T-cell (primary cell): ENCODE measurements around the gene PRICKLE2. TPM values are rescaled to one million over a fixed set of nuclear protein-coding genes. Genes with fewer than 3 reads are reported as not detected.

Experiments
- ATAC-seq, 4 experiments: fragments of 200-7000 bp in 3 of 4; fragments of 150-1000 bp in 1 of 4; cut with Tn5 transposase; replicated peaks in 1 of 4; 1 replicate in 3 of 4; 2 replicates in 1 of 4; pipeline ENCODE4 v1.10.0; 2021; ENCODE audit warnings: moderate library complexity in 3 of 4, mild to moderate bottlenecking in 2 of 4, moderate number of reproducible peaks in 1 of 4
- CTCF ChIA-PET, 2 donors: fragments of 300-600 bp; sonication (Branson Sonifier 250); formaldehyde crosslinking; loops; one replicate each; lab custom pipeline; 2022; ENCODE audit warnings: antibody characterized with exemption in 2 of 2; lab: Charles Lee
- POLR2A ChIA-PET, 2 donors: fragments of 300-600 bp; sonication (Branson Sonifier 250); formaldehyde crosslinking; loops; one replicate each; lab custom pipeline; 2022; ENCODE audit warnings: antibody characterized with exemption in 2 of 2; lab: Charles Lee
- DNase-seq, 35 experiments: peaks; one replicate each; pipeline versions ENCODE4 v3.0.0 to v3.0.0-alpha.2; 2013 to 2023
- H3K27ac ChIP-seq: one replicate; pipeline ENCODE4 v1.5.1; 2013; ENCODE audit warnings: low read length
- H3K27me3 ChIP-seq, 2 experiments: replicated peaks in 1 of 2; 1 replicate in 1 of 2; 2 replicates in 1 of 2; pipeline versions ENCODE4 v1.6.1 to v1.7.0; 2013; ENCODE audit warnings: low read length in 1 of 2, mixed read lengths in 1 of 2; ENCODE audit not compliant: control insufficient read depth in 2 of 2, insufficient read depth in 2 of 2; ENCODE audit errors: extremely low read depth in 1 of 2
- H3K36me3 ChIP-seq, 2 donors: 1 replicate in 1 of 2; 2 replicates in 1 of 2; pipeline versions ENCODE4 v1.6.1 to v1.7.0; 2013; ENCODE audit warnings: low read length in 1 of 2; ENCODE audit not compliant: control insufficient read depth in 2 of 2, insufficient read depth in 1 of 2; ENCODE audit errors: extremely low read depth in 1 of 2
- H3K4me1 ChIP-seq, 2 experiments: 1 replicate in 1 of 2; 2 replicates in 1 of 2; pipeline versions ENCODE4 v1.6.1 to v1.7.0; 2013; ENCODE audit warnings: low read length in 2 of 2, mixed read lengths in 1 of 2; ENCODE audit not compliant: insufficient read depth in 2 of 2, control insufficient read depth in 1 of 2; ENCODE audit errors: extremely low read depth in 1 of 2
- H3K4me3 ChIP-seq, 2 donors: 1 replicate in 1 of 2; 2 replicates in 1 of 2; pipeline versions ENCODE4 v1.5.1 to v1.7.0; 2013; ENCODE audit warnings: mild to moderate bottlenecking in 2 of 2, low read length in 1 of 2, moderate library complexity in 1 of 2; ENCODE audit not compliant: control insufficient read depth in 1 of 2; ENCODE audit errors: extremely low read depth in 1 of 2
- H3K9me3 ChIP-seq: 2 replicates; pipeline ENCODE4 v1.7.0; 2013
- H3K27ac Mint-ChIP-seq, 2 donors: one replicate each; pipeline ENCODE4 v1.8.0; 2020 to 2021; ENCODE audit warnings: mild to moderate bottlenecking in 2 of 2, mixed read lengths in 2 of 2
- H3K27me3 Mint-ChIP-seq, 2 donors: one replicate each; pipeline ENCODE4 v1.8.0; 2021 to 2022; ENCODE audit warnings: mixed read lengths in 2 of 2
- H3K36me3 Mint-ChIP-seq: one replicate; pipeline ENCODE4 v1.8.0; 2021; ENCODE audit warnings: mixed read lengths
- H3K4me1 Mint-ChIP-seq, 3 donors: one replicate each; pipeline ENCODE4 v1.8.0; 2020 to 2022; ENCODE audit warnings: mixed read lengths in 3 of 3, mild to moderate bottlenecking in 1 of 3
- H3K4me3 Mint-ChIP-seq, 3 donors: one replicate each; pipeline ENCODE4 v1.8.0; 2020 to 2022; ENCODE audit warnings: mild to moderate bottlenecking in 3 of 3, mixed read lengths in 3 of 3, moderate library complexity in 3 of 3
- H3K9me3 Mint-ChIP-seq, 3 donors: one replicate each; pipeline ENCODE4 v1.8.0; 2020 to 2022; ENCODE audit warnings: mixed read lengths in 3 of 3
- WGBS: methylation state at CpG from one replicate; pipeline ENCODE4 v1.1.5; 2013; ENCODE audit warnings: missing lambda C conversion rate; ENCODE audit not compliant: insufficient coverage; 5-methylcytosine and 5-hydroxymethylcytosine counted together
- total RNA-seq, 35 experiments: library from RNA in 6 of 35; stranded (reverse) in 6 of 35; fragments of 120-200 nt in 1 of 35; gene quantifications; one replicate each; pipeline versions ENCODE4 v1.2.1 to v1.2.4 and lab custom pipeline; 2013 to 2026

Gene PRICKLE2
- total RNA-seq, 5 donors from 2014 or later (not counting 1 experiment from before 2014, with no cell fraction given), result 0.06 to 0.13 (median 0.09) TPM; not detected in 2

- ATAC-seq (no peak), DNase-seq (no peak)
- POLR2A ChIA-PET, result no interaction called here
- Mint-ChIP-seq H3K4me3 (no peak overlapping the region), H3K4me1 (no peaks in the 10 kb centered on the region), H3K27ac (no peak overlapping the region), H3K27me3 (peaks cover 36 to 55% of the 10 kb centered on the region in 2 donors), H3K9me3 (peaks cover 0 to 5% (median 0%) of the 10 kb centered on the region in 3 donors), H3K36me3 (no peaks in the 10 kb centered on the region)
- CTCF ChIA-PET, result no interaction called here
- Histone ChIP-seq H3K4me3 (no peak overlapping the region), H3K27ac (no peak overlapping the region), H3K36me3 (no peaks in the 10 kb centered on the region), H3K4me1 (no peaks in the 10 kb centered on the region), H3K27me3 (peaks cover 0 to 2% of the 10 kb centered on the region in 2 experiments), H3K9me3 (no peaks in the 10 kb centered on the region)
- WGBS, result no CpG with 5 or more reads among the region's 4 CpGs
These were observed 166.7 kb downstream of the PRICKLE2 start for GRCh38 chr3:64058566-64058965.

DNA sequence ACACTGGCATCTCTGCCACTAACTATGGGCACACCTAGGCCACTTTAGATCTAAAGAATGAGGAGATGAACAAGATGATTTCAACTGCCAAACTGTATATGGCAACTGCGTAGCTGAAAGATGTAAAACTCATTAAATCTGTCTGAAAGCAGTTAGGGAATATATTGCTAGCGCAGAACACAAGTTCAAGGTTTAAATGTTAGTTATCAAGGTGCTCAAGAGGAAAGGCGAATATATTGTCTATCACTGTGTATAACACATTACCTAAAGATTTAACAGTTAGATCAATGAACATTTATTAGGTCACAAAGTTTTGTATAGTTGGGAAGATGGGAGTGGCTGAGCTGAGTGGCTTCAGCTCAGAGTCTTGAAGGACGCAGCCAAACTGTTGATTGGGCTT is 168.0 kb downstream of the PRICKLE2 start:
- ChIA-PET POLR2A (no interaction called here), CTCF (no interaction called here)
- Mint-ChIP-seq H3K36me3 (no peaks in the 10 kb centered on the region), H3K27me3 (peaks cover 36 to 50% of the 10 kb centered on the region in 2 donors), H3K27ac (no peak overlapping the region), H3K9me3 (peaks cover 0 to 5% (median 0%) of the 10 kb centered on the region in 3 donors), H3K4me1 (no peaks in the 10 kb centered on the region), H3K4me3 (no peak overlapping the region)
- Histone ChIP-seq H3K27me3 (peaks cover 0 to 2% of the 10 kb centered on the region in 2 experiments), H3K4me1 (no peaks in the 10 kb centered on the region), H3K36me3 (no peaks in the 10 kb centered on the region), H3K9me3 (no peaks in the 10 kb centered on the region), H3K27ac (no peak overlapping the region), H3K4me3 (no peak overlapping the region)
- no peak for ATAC-seq
- WGBS, result 83% methylated on average over 1 of the region's 4 CpGs
- no peak for DNase-seq

GRCh38 chr3:64056606-64057180 is 168.6 kb downstream of the PRICKLE2 start:
- H3K9me3 Mint-ChIP-seq, result peaks cover 0 to 5% (median 0%) of the 10 kb centered on the region in 3 donors
- no peaks in the 10 kb centered on the region for H3K36me3 ChIP-seq
- DNase-seq (no peak), ATAC-seq (no peak)
- H3K4me3 Mint-ChIP-seq, result no peak overlapping the region
- H3K4me1 Mint-ChIP-seq, result no peaks in the 10 kb centered on the region
- H3K27ac Mint-ChIP-seq, result no peak overlapping the region
- POLR2A ChIA-PET, result no interaction called here
- H3K9me3 ChIP-seq, result no peaks in the 10 kb centered on the region
- H3K4me3 ChIP-seq, result no peak overlapping the region
- peaks cover 34 to 48% of the 10 kb centered on the region in 2 donors for H3K27me3 Mint-ChIP-seq
- H3K27ac ChIP-seq, result no peak overlapping the region
- H3K4me1 ChIP-seq, result no peaks in the 10 kb centered on the region
- peaks cover 0 to 2% of the 10 kb centered on the region in 2 experiments for H3K27me3 ChIP-seq
- H3K36me3 Mint-ChIP-seq, result no peaks in the 10 kb centered on the region
- CTCF ChIA-PET, result no interaction called here
- WGBS, result 60% methylated on average over 2 of the region's 3 CpGs

GRCh38 chr3:64055076-64055475 is 170.2 kb downstream of the PRICKLE2 start:
- Mint-ChIP-seq H3K27ac (no peak overlapping the region), H3K9me3 (peaks cover 0 to 5% (median 0%) of the 10 kb centered on the region in 3 donors), H3K4me3 (no peak overlapping the region), H3K27me3 (peaks cover 33 to 45% of the 10 kb centered on the region in 2 donors), H3K36me3 (no peaks in the 10 kb centered on the region), H3K4me1 (peaks cover 0 to 3% (median 0%) of the 10 kb centered on the region in 3 donors)
- ChIA-PET CTCF (interaction anchor here in 1 of 2 donors (0.6 kb wide), 1 partner anchor 1865 kb away, joined by 4 read pairs; no protein-coding TSS in a partner anchor), POLR2A (no interaction called here)
- H3K9me3 ChIP-seq, result no peaks in the 10 kb centered on the region
- H3K36me3 ChIP-seq, result no peaks in the 10 kb centered on the region
- ATAC-seq, result no peak
- no peak overlapping the region for H3K27ac ChIP-seq
- no peaks in the 10 kb centered on the region for H3K4me1 ChIP-seq
- DNase-seq, result no peak
- no CpG with 5 or more reads among the region's 2 CpGs for WGBS
- H3K4me3 ChIP-seq, result no peak overlapping the region
- H3K27me3 ChIP-seq, result peaks cover 0 to 2% of the 10 kb centered on the region in 2 experiments

DNA sequence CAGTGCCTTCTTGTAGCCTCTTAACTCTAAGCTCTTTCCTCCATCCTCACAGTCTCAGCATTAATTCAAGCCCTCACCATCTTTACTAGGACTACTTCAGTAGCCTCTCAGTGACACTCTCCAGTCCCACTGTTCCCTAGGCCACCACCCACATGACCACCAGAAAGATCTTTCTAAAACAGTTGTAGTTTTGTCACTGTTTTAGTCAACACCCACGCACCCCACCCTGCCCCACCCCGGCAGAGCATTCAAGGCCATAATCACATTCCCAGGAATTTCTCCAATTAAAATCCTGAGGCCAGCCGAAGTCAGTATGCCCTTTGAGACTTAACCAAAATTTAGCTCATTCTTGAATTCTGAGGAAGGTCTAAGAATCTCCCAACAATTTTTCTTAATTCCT is 170.8 kb downstream of the PRICKLE2 start:
- ATAC-seq (no peak), DNase-seq (no peak)
- no peaks in the 10 kb centered on the region for H3K4me1 ChIP-seq
- Mint-ChIP-seq H3K9me3 (peaks cover 0 to 5% (median 0%) of the 10 kb centered on the region in 3 donors), H3K36me3 (no peaks in the 10 kb centered on the region), H3K4me1 (peaks cover 0 to 3% (median 0%) of the 10 kb centered on the region in 3 donors), H3K27me3 (peaks cover 35 to 45% of the 10 kb centered on the region in 2 donors), H3K27ac (no peak overlapping the region), H3K4me3 (no peak overlapping the region)
- H3K4me3 ChIP-seq, result no peak overlapping the region
- no peaks in the 10 kb centered on the region for H3K36me3 ChIP-seq
- peaks cover 0 to 5% of the 10 kb centered on the region in 2 experiments for H3K27me3 ChIP-seq
- WGBS, result 81% methylated on average over 3 of the region's 3 CpGs
- H3K9me3 ChIP-seq, result no peaks in the 10 kb centered on the region
- ChIA-PET CTCF (interaction anchor here in 1 of 2 donors (0.6 kb wide), 1 partner anchor 1864 kb away, joined by 4 read pairs; no protein-coding TSS in a partner anchor), POLR2A (no interaction called here)
- no peak overlapping the region for H3K27ac ChIP-seq

GRCh38 chr3:64053581-64053980 is 171.7 kb downstream of the PRICKLE2 start:
- DNase-seq, result no peak
- peaks cover 30 to 40% of the 10 kb centered on the region in 2 donors for H3K27me3 Mint-ChIP-seq
- H3K36me3 Mint-ChIP-seq, result no peaks in the 10 kb centered on the region

More at GRCh38 chr3:64053581-64053980, 171.7 kb downstream of the PRICKLE2 start:
- peaks cover 0 to 5% (median 0%) of the 10 kb centered on the region in 3 donors for H3K9me3 Mint-ChIP-seq
- no CpG with 5 or more reads among the region's 3 CpGs for WGBS
- peaks cover 0 to 3% (median 0%) of the 10 kb centered on the region in 3 donors for H3K4me1 Mint-ChIP-seq
- no peak for ATAC-seq
- Histone ChIP-seq H3K9me3 (no peaks in the 10 kb centered on the region), H3K27me3 (peaks cover 0 to 5% of the 10 kb centered on the region in 2 experiments), H3K27ac (no peak overlapping the region), H3K4me3 (no peak overlapping the region), H3K36me3 (no peaks in the 10 kb centered on the region), H3K4me1 (no peaks in the 10 kb centered on the region)
- ChIA-PET CTCF (no interaction called here), POLR2A (no interaction called here)
- no peak overlapping the region for H3K4me3 Mint-ChIP-seq
- no peak overlapping the region for H3K27ac Mint-ChIP-seq
